HCT116 (cell line): Measurements from ENCODE around the gene NUDT16. TPM values are rescaled to one million over a fixed set of nuclear protein-coding genes. Genes with fewer than 3 reads are reported as not detected.

ENCODE experiments used
- ATAC-seq: fragments of 200-7000 bp; cut with Tn5 transposase; 2 replicates; pipeline ENCODE4 v1.9.1; 2020; ENCODE audit warnings: mild to moderate bottlenecking, moderate library complexity
- BruUV-seq: library from RNA; stranded (reverse); fragments of 400-500 nt; replicated peaks from 2 replicates; lab custom pipeline; 2021; lab: Mats Ljungman, UMichigan
- CTCF ChIA-PET: fragments of 300-600 bp; sonication (Branson Sonifier 250); formaldehyde crosslinking; loops from one replicate; lab custom pipeline; 2021; ENCODE audit warnings: antibody characterized with exemption; lab: Charles Lee
- POLR2A ChIA-PET: fragments of 300-600, 350-600 bp; sonication (Branson Sonifier 250); formaldehyde crosslinking; loops from one replicate; lab custom pipeline; 2021; ENCODE audit warnings: antibody characterized with exemption; lab: Charles Lee
- RAD21 ChIA-PET, 2 experiments: fragments of 300-600 bp; sonication (Branson Sonifier 250); formaldehyde crosslinking; loops; one replicate each; lab custom pipeline; 2023; ENCODE audit warnings: low total read pairs in 2 of 2; ENCODE audit not compliant: uncharacterized antibody in 2 of 2, unreplicated experiment in 2 of 2, low non-redundant PET in 1 of 2; lab: Charles Lee
- DNase-seq: peaks from one replicate; pipeline ENCODE4 v3.0.0-alpha.2; 2010; ENCODE audit warnings: low read depth, low spot score
- H2AFZ ChIP-seq: fragments of 200-600 bp; shearing (Covaris generic), sonication (generic); 2 replicates; pipeline ENCODE4 v1.6.1; 2017; ENCODE audit warnings: low read depth, mixed run types, mixed read lengths, antibody characterized with exemption, low read length; ENCODE audit not compliant: poor library complexity, severe bottlenecking
- H3K27ac ChIP-seq: 2 replicates; pipeline ENCODE4 v1.5.1; 2012; ENCODE audit warnings: low read depth, low read length
- H3K27me3 ChIP-seq: fragments of 200-600 bp; sonication (generic); 2 replicates; pipeline ENCODE4 v1.6.1; 2016; ENCODE audit warnings: mixed run types, low read length, mixed read lengths; ENCODE audit not compliant: insufficient read depth
- H3K36me3 ChIP-seq, 2 experiments: fragments of 200-500 bp in 1 of 2; fragments of 200-600 bp in 1 of 2; sonication (Bioruptor generic) in 1 of 2; sonication (generic) in 1 of 2; 2 replicates each; pipeline versions ENCODE4 v1.5.1 to v1.6.1; 2014 to 2016; ENCODE audit warnings: low read length in 2 of 2, inconsistent platforms in 1 of 2, mixed read lengths in 1 of 2, mixed run types in 1 of 2; ENCODE audit not compliant: insufficient read depth in 2 of 2, control insufficient read depth in 1 of 2
- H3K4me1 ChIP-seq, 2 experiments: fragments of 200-600 bp in 1 of 2; sonication (generic) in 1 of 2; 2 replicates each; pipeline versions ENCODE4 v1.5.1 to v1.6.1; 2012 to 2017; ENCODE audit warnings: low read length in 2 of 2, inconsistent platforms in 1 of 2, mild to moderate bottlenecking in 1 of 2, mixed read lengths in 1 of 2, mixed run types in 1 of 2, moderate library complexity in 1 of 2; ENCODE audit not compliant: insufficient read depth in 2 of 2, control insufficient read depth in 1 of 2
- H3K4me2 ChIP-seq: fragments of 200-600 bp; sonication (generic); 2 replicates; pipeline ENCODE4 v1.6.1; 2017; ENCODE audit warnings: mixed run types, low read length, mixed read lengths
- H3K4me3 ChIP-seq, 2 experiments: fragments of 200-600 bp in 1 of 2; sonication (generic) in 1 of 2; replicated peaks in 1 of 2; 2 replicates each; pipeline ENCODE4 v1.5.1; 2011 to 2016; ENCODE audit warnings: low read length in 2 of 2, control low read depth in 1 of 2, low read depth in 1 of 2, mild to moderate bottlenecking in 1 of 2, mixed read lengths in 1 of 2, mixed run types in 1 of 2
- H3K79me2 ChIP-seq: fragments of 200-600 bp; sonication (generic); 2 replicates; pipeline ENCODE4 v1.6.1; 2017; ENCODE audit warnings: mild to moderate bottlenecking, mixed run types, low read length, moderate library complexity, mixed read lengths; ENCODE audit not compliant: insufficient read depth
- H3K9ac ChIP-seq: fragments of 200-600 bp; sonication (generic); 2 replicates; pipeline ENCODE4 v1.6.1; 2016; ENCODE audit warnings: low read length, mixed read lengths
- H3K9me2 ChIP-seq: fragments of 200-600 bp; sonication (generic), shearing (Covaris generic); 2 replicates; pipeline ENCODE4 v1.6.1; 2017; ENCODE audit warnings: mixed run types, mild to moderate bottlenecking, moderate library complexity; ENCODE audit not compliant: insufficient read depth
- H3K9me3 ChIP-seq, 2 experiments: fragments of 200-500 bp in 1 of 2; fragments of 200-600 bp in 1 of 2; sonication (Bioruptor generic) in 1 of 2; sonication (generic) in 1 of 2; 2 replicates each; pipeline ENCODE4 v1.6.1; 2014 to 2017; ENCODE audit warnings: low read length in 2 of 2, mixed read lengths in 2 of 2, inconsistent platforms in 1 of 2, low read depth in 1 of 2, mild to moderate bottlenecking in 1 of 2, mixed run types in 1 of 2, moderate library complexity in 1 of 2; ENCODE audit not compliant: control insufficient read depth in 1 of 2, insufficient read depth in 1 of 2
- H4K20me1 ChIP-seq: fragments of 200-600 bp; sonication (generic), shearing (Covaris generic); 2 replicates; pipeline ENCODE4 v1.6.1; 2017; ENCODE audit warnings: mixed run types, mild to moderate bottlenecking, moderate library complexity; ENCODE audit not compliant: insufficient read depth
- CBX3 ChIP-seq: IDR thresholded peaks from 2 replicates; pipeline ENCODE4 v1.6.1; 2012; ENCODE audit warnings: low read depth
- CEBPB ChIP-seq: IDR thresholded peaks from 2 replicates; pipeline ENCODE4 v1.6.1; 2012; ENCODE audit warnings: low read depth
- EGR1 ChIP-seq: IDR thresholded peaks from 2 replicates; pipeline ENCODE4 v1.6.1; 2012; ENCODE audit warnings: low read depth
- ELF1 ChIP-seq: IDR thresholded peaks from 2 replicates; pipeline ENCODE4 v1.6.1; 2012; ENCODE audit warnings: low read depth, borderline replicate concordance
- EZH2 ChIP-seq: fragments of 200-600 bp; sonication (generic); IDR thresholded peaks from 2 replicates; pipeline ENCODE4 v1.6.1; 2017; ENCODE audit warnings: antibody characterized with exemption, mixed run types
- EZH2phosphoT487 ChIP-seq: fragments of 200-600 bp; IDR thresholded peaks from 2 replicates; pipeline ENCODE4 v1.6.1; 2018; ENCODE audit warnings: antibody characterized with exemption, borderline replicate concordance
- FOSL1 ChIP-seq: IDR thresholded peaks from 2 replicates; pipeline ENCODE4 v1.6.1; 2012; ENCODE audit warnings: low read depth
- JUND ChIP-seq: IDR thresholded peaks from 2 replicates; pipeline ENCODE4 v1.6.1; 2012
- POLR2A ChIP-seq: IDR thresholded peaks from 2 replicates; pipeline ENCODE4 v1.7.0; 2011; ENCODE audit warnings: borderline replicate concordance; ENCODE audit not compliant: insufficient read depth, insufficient read length; ENCODE audit errors: extremely low read depth
- RAD21 ChIP-seq: IDR thresholded peaks from 2 replicates; pipeline ENCODE4 v1.6.1; 2012; ENCODE audit warnings: low read depth, mild to moderate bottlenecking
- SIN3A ChIP-seq: IDR thresholded peaks from 2 replicates; pipeline ENCODE4 v1.6.1; 2012; ENCODE audit warnings: low read depth
- SP1 ChIP-seq: IDR thresholded peaks from 2 replicates; pipeline ENCODE4 v1.6.1; 2012; ENCODE audit warnings: low read depth
- TCF7L2 ChIP-seq: IDR thresholded peaks from 2 replicates; pipeline ENCODE4 v1.7.0; 2011; ENCODE audit warnings: borderline replicate concordance, inconsistent platforms; ENCODE audit not compliant: insufficient read depth, insufficient read length; ENCODE audit errors: extremely low read depth
- YY1 ChIP-seq: IDR thresholded peaks from 2 replicates; pipeline ENCODE4 v1.6.1; 2011; ENCODE audit warnings: low read length, low read depth, moderate library complexity, mild to moderate bottlenecking; ENCODE audit not compliant: insufficient replicate concordance; ENCODE audit errors: extremely low read depth
- ZFX ChIP-seq: fragments of 450-650 bp; IDR thresholded peaks from 2 replicates; pipeline ENCODE4 v1.6.1; 2017
- ZNF274 ChIP-seq: fragments of 200-500 bp; sonication (Bioruptor generic); IDR thresholded peaks from 2 replicates; pipeline ENCODE4 v1.6.1; 2014; ENCODE audit warnings: mild to moderate bottlenecking, low read depth, low read length, inconsistent platforms
- intact Hi-C: fragments of 100-400 bp; cut with micrococcal nuclease; formaldehyde crosslinking; loops from 2 replicates; pipeline ENCODE4 v1.10.0; 2022
- total RNA-seq: library from RNA; stranded (reverse); gene quantifications from one replicate; pipeline ENCODE4 v1.2.1, GENCODE V29; 2021; ENCODE audit not compliant: unreplicated experiment
- TF ChIP-seq, protein P1 (sequence below): IDR thresholded peaks from 2 replicates; pipeline ENCODE4 v1.6.1; 2012
- TF ChIP-seq, protein P2 (sequence below): IDR thresholded peaks from 2 replicates; pipeline ENCODE4 v1.6.1; 2012; ENCODE audit warnings: low read depth

The NUDT16 gene
- total RNA-seq, 1 experiment from 2014 or later: 9.7 TPM

DNA sequence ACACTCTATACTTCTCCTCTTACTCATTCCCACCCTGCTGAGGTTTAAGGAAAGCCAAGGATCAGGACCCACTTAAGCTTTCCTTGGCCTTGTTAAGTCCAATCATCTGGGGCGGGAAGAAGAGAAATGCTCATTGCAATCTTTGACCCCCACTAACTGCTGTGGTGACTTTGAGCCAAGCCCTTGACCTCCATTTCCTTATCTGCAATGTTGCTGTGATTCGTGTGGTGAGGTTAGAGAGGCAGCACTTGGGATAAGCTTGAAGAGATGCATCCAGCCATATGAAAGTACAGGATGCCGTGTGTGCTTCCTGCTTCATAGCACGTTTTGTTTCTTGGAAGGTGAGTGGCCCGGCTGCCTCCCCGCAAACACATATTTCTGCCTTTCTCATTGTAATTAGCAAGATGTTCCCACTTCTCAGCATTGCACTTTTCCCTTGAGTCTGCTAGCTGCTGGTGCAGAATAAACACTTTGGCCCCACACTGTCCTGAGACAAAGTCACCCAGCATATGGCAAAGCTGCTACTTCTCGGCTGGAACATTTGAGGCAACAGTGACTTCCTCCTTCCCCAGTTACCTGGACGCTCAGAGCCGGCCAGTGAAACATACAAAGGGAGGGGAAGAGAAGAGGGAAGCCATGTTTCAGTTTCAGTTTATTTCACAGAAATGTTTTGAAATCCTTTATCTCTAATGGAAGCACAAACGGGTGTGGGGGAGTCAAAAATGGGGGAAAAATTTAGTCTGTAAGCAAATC is 10.5 kb upstream of the NUDT16 start:
- Histone ChIP-seq H3K27me3 (no peaks in the 10 kb centered on the region), H3K27ac (no peak overlapping the region), H4K20me1 (no peaks in the 10 kb centered on the region)
- no peak for TF ChIP-seq FOSL1
- TF ChIP-seq TCF7L2: no peak
- TF ChIP-seq CEBPB: no peak
- TF ChIP-seq, protein P1, sequence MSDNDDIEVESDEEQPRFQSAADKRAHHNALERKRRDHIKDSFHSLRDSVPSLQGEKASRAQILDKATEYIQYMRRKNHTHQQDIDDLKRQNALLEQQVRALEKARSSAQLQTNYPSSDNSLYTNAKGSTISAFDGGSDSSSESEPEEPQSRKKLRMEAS: no peak
- TF ChIP-seq EZH2phosphoT487: no peak
- TF ChIP-seq JUND: no peak
- TF ChIP-seq POLR2A: no peak
- no peak for TF ChIP-seq SIN3A
- no peak for TF ChIP-seq EZH2
- no peak for TF ChIP-seq ZFX
- no peak for TF ChIP-seq EGR1
- TF ChIP-seq RAD21: no peak
- no peak for TF ChIP-seq CBX3
- no peak for TF ChIP-seq ELF1
- no peak for TF ChIP-seq YY1
- no peak for TF ChIP-seq ZNF274
- TF ChIP-seq, protein P2, sequence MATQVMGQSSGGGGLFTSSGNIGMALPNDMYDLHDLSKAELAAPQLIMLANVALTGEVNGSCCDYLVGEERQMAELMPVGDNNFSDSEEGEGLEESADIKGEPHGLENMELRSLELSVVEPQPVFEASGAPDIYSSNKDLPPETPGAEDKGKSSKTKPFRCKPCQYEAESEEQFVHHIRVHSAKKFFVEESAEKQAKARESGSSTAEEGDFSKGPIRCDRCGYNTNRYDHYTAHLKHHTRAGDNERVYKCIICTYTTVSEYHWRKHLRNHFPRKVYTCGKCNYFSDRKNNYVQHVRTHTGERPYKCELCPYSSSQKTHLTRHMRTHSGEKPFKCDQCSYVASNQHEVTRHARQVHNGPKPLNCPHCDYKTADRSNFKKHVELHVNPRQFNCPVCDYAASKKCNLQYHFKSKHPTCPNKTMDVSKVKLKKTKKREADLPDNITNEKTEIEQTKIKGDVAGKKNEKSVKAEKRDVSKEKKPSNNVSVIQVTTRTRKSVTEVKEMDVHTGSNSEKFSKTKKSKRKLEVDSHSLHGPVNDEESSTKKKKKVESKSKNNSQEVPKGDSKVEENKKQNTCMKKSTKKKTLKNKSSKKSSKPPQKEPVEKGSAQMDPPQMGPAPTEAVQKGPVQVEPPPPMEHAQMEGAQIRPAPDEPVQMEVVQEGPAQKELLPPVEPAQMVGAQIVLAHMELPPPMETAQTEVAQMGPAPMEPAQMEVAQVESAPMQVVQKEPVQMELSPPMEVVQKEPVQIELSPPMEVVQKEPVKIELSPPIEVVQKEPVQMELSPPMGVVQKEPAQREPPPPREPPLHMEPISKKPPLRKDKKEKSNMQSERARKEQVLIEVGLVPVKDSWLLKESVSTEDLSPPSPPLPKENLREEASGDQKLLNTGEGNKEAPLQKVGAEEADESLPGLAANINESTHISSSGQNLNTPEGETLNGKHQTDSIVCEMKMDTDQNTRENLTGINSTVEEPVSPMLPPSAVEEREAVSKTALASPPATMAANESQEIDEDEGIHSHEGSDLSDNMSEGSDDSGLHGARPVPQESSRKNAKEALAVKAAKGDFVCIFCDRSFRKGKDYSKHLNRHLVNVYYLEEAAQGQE: no peak
- TF ChIP-seq SP1: no peak
- TF ChIP-seq, all 23 proteins: peak for 0
- BruUV-seq: no TSS peak
- POLR2A ChIA-PET: no interaction called here
- no peaks in the 10 kb centered on the region for H3K36me3 ChIP-seq
- no peak overlapping the region for H3K4me2 ChIP-seq
- H3K4me3 ChIP-seq: no peak overlapping the region
- intact Hi-C loops: no loop called here
- H3K4me1 ChIP-seq: no peaks in the 10 kb centered on the region
- H3K9ac ChIP-seq: no peak overlapping the region
- no peak overlapping the region for H2AFZ ChIP-seq
- DNase-seq (no peak), ATAC-seq (no peak)
- CTCF ChIA-PET: no interaction called here
- no peaks in the 10 kb centered on the region; the same call in 1 of the 2 replicates for H3K79me2 ChIP-seq
- RAD21 ChIA-PET: no interaction called here
- H3K9me2 ChIP-seq: no peaks in the 10 kb centered on the region
- no peaks in the 10 kb centered on the region for H3K9me3 ChIP-seq
